ENCODE results near the gene EXOSC2. TPM values are rescaled to one million over a fixed set of nuclear protein-coding genes. Genes with fewer than 3 reads are reported as not detected.
A peak's percentile ranks its signal among the peaks of the same experiment; 100 is the strongest.

EXOSC2 gene
- 41.7 TPM for polyA plus RNA-seq (2012; ENCODE audit: missing spikeins)

- FAIRE-seq (peak; percentile 88), DNase-seq (ENCODE audit: insufficient read length) (peak; percentile 94)
- peak; percentile 95 for TF ChIP-seq POLR2A (IDR thresholded peaks at IDR 0.05; ENCODE audit: low read depth, low read length)
- peak; percentile 95 for TF ChIP-seq TAF1 (IDR thresholded peaks at IDR 0.05; ENCODE audit: borderline replicate concordance, low read depth, low read length)
- peak; percentile 94 for TF ChIP-seq POLR2AphosphoS5 (IDR thresholded peaks at IDR 0.05; ENCODE audit: low read depth, low read length)
Observed at GRCh38 chr9:130693426-130694191, at the start of gene EXOSC2. EXOSC2 (plus strand) TSS chr9:130693780; CDS start chr9:130693792, 12 bp downstream.

- no peak for TF ChIP-seq POLR2AphosphoS5 (IDR thresholded peaks at IDR 0.05; ENCODE audit: low read depth, low read length)
- TF ChIP-seq TAF1 (IDR thresholded peaks at IDR 0.05; ENCODE audit: borderline replicate concordance, low read depth, low read length): no peak
- TF ChIP-seq POLR2A (IDR thresholded peaks at IDR 0.05; ENCODE audit: low read depth, low read length): no peak
Observed at GRCh38 chr9:130651221-130651620, 42.4 kb upstream of the EXOSC2 start.

GRCh38 chr9:130651752-130652151 is 41.8 kb upstream of the EXOSC2 start:
- no peak for TF ChIP-seq POLR2AphosphoS5 (IDR thresholded peaks at IDR 0.05; ENCODE audit: low read depth, low read length)
- no peak for TF ChIP-seq TAF1 (IDR thresholded peaks at IDR 0.05; ENCODE audit: borderline replicate concordance, low read depth, low read length)
- no peak for TF ChIP-seq POLR2A (IDR thresholded peaks at IDR 0.05; ENCODE audit: low read depth, low read length)
- no peak for FAIRE-seq

More at GRCh38 chr9:130651221-130651620, 42.4 kb upstream of the EXOSC2 start:
- FAIRE-seq (no peak), DNase-seq (ENCODE audit: insufficient read length) (no peak)

GRCh38 chr9:130654879-130655278 is 38.7 kb upstream of the EXOSC2 start:
- no peak for TF ChIP-seq POLR2A (IDR thresholded peaks at IDR 0.05; ENCODE audit: low read depth, low read length)
- FAIRE-seq (no peak), DNase-seq (ENCODE audit: insufficient read length) (no peak)

More at GRCh38 chr9:130651752-130652151, 41.8 kb upstream of the EXOSC2 start:
- no peak for DNase-seq (ENCODE audit: insufficient read length)

- DNase-seq (ENCODE audit: insufficient read length): no peak
- TF ChIP-seq TAF1 (IDR thresholded peaks at IDR 0.05; ENCODE audit: borderline replicate concordance, low read depth, low read length): no peak
- no peak for TF ChIP-seq POLR2AphosphoS5 (IDR thresholded peaks at IDR 0.05; ENCODE audit: low read depth, low read length)
- TF ChIP-seq POLR2A (IDR thresholded peaks at IDR 0.05; ENCODE audit: low read depth, low read length): no peak
- FAIRE-seq: no peak
Observed at GRCh38 chr9:130658893-130659698, 34.5 kb upstream of the EXOSC2 start.

- FAIRE-seq: no peak
- no peak for TF ChIP-seq TAF1 (IDR thresholded peaks at IDR 0.05; ENCODE audit: borderline replicate concordance, low read depth, low read length)
- TF ChIP-seq POLR2AphosphoS5 (IDR thresholded peaks at IDR 0.05; ENCODE audit: low read depth, low read length): no peak
- TF ChIP-seq POLR2A (IDR thresholded peaks at IDR 0.05; ENCODE audit: low read depth, low read length): no peak
- DNase-seq (ENCODE audit: insufficient read length): no peak
Observed at GRCh38 chr9:130659699-130660248, 33.8 kb upstream of the EXOSC2 start.

GRCh38 chr9:130660326-130660682 is 33.3 kb upstream of the EXOSC2 start:
- TF ChIP-seq POLR2AphosphoS5 (IDR thresholded peaks at IDR 0.05; ENCODE audit: low read depth, low read length) (no peak), TAF1 (IDR thresholded peaks at IDR 0.05; ENCODE audit: borderline replicate concordance, low read depth, low read length) (no peak), POLR2A (IDR thresholded peaks at IDR 0.05; ENCODE audit: low read depth, low read length) (no peak)
- FAIRE-seq (no peak), DNase-seq (ENCODE audit: insufficient read length) (no peak)

GRCh38 chr9:130660683-130661450 is 32.7 kb upstream of the EXOSC2 start:
- DNase-seq (ENCODE audit: insufficient read length) (no peak), FAIRE-seq (no peak)
- TF ChIP-seq TAF1 (IDR thresholded peaks at IDR 0.05; ENCODE audit: borderline replicate concordance, low read depth, low read length): no peak
- TF ChIP-seq POLR2AphosphoS5 (IDR thresholded peaks at IDR 0.05; ENCODE audit: low read depth, low read length): no peak
- TF ChIP-seq POLR2A (IDR thresholded peaks at IDR 0.05; ENCODE audit: low read depth, low read length): no peak

GRCh38 chr9:130661451-130662098 is 32.0 kb upstream of the EXOSC2 start:
- TF ChIP-seq POLR2A (IDR thresholded peaks at IDR 0.05; ENCODE audit: low read depth, low read length) (no peak), TAF1 (IDR thresholded peaks at IDR 0.05; ENCODE audit: borderline replicate concordance, low read depth, low read length) (no peak), POLR2AphosphoS5 (IDR thresholded peaks at IDR 0.05; ENCODE audit: low read depth, low read length) (no peak)
- FAIRE-seq (no peak), DNase-seq (ENCODE audit: insufficient read length) (no peak)

GRCh38 chr9:130662099-130662969 is 31.2 kb upstream of the EXOSC2 start:
- FAIRE-seq (no peak), DNase-seq (ENCODE audit: insufficient read length) (no peak)
- TF ChIP-seq POLR2A (IDR thresholded peaks at IDR 0.05; ENCODE audit: low read depth, low read length): no peak
- no peak for TF ChIP-seq TAF1 (IDR thresholded peaks at IDR 0.05; ENCODE audit: borderline replicate concordance, low read depth, low read length)
- no peak for TF ChIP-seq POLR2AphosphoS5 (IDR thresholded peaks at IDR 0.05; ENCODE audit: low read depth, low read length)

Data from GM12892 (cell line).